ENCODE measurements around the gene C1orf167.
A peak's percentile ranks its signal among the peaks of the same experiment; 100 is the strongest.

C1orf167 gene

GRCh38 chr1:11736746-11737639 is 25.0 kb upstream of the C1orf167 start:
- DNase-seq, result peak; percentile 66

GRCh38 chr1:11738096-11738495 is 23.9 kb upstream of the C1orf167 start:
- DNase-seq, result no peak

DNA sequence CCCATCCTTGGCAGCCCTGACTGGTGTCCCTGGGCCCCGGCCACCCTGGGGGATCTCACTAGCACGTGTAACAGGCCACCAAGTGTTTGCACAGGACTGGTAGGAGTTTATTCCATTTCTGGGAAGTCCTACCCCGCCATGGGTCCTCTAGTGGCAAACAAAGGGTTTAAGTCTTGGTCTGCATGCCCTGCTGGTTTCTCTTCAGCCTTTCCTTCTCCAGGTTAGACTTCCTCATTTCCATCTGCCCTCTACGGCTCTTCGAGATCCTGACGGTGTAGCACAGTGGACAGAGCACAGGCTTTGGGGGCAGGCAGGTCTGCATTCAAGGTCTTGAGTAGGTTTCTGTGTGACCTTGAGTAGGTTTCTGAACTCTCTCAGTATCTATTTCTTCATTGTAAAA is 23.2 kb upstream of the C1orf167 start:
- no peak for DNase-seq

DNA sequence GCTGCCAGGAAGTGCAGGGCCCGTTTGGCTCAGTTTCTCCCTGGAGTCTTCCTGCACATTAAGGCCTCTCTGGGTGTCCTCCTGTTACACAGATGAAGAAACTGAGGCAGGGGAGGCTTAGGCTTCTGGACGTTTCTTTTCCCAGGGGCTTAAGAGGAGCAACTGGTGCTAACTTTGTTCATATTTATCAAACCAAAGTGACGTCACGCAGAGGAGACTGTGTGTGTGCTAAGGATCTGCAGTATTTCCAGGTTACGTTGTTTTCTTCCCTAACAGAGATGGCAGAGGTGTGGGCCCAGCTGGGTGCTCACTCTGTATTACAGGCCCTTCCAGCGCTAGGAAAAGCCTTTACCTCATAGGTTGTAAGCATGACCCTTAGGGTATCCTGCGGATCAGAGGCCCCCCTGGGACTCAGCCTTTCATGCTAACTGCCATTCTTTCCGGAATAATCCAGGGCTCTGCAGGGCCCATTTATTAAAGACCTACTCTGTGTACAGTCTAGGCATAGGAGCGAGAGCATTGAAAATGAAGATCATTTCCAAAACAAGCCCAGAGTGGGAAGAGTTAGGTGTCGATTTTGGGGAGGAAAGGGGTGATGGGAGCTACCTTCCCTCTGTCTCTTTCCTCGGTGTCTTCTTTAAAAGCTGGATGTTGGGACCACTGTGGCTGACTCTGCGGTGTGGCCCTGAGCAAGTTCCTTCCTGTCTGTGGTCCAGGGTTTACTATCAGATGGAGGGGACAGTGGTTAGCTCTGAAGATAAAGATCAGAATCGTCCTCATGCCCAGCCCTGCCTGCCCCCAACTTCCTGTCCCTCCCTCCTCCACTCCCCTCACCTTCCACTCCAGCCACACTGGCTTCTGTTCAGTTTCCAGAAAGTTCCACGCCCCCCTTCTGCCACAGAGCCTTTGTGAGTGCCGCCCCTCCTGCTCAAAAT is 21.5 kb upstream of the C1orf167 start:
- no peak for DNase-seq

DNA sequence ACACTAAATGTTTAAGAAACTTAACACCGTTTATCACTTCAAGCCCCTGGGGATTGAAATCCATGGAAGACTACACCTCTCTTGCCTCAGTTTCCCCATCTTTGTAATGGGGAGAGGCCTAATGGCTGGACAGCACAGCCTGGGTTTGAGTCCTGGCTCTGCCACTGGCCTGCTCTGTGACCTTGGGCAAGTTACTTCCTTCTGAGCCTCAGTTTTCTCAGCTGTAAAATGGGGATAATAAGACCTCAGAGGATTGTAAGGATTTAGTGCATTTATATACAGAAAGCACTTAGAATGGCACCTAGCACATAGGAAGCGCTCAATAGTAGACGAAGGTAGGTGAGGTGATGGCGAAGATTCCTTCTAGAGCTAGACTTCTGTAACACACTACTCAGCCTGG is 20.5 kb upstream of the C1orf167 start:
- DNase-seq, result no peak

- DNase-seq, result no peak
Measured at GRCh38 chr1:11741919-11742558, 20.0 kb upstream of the C1orf167 start.

DNA sequence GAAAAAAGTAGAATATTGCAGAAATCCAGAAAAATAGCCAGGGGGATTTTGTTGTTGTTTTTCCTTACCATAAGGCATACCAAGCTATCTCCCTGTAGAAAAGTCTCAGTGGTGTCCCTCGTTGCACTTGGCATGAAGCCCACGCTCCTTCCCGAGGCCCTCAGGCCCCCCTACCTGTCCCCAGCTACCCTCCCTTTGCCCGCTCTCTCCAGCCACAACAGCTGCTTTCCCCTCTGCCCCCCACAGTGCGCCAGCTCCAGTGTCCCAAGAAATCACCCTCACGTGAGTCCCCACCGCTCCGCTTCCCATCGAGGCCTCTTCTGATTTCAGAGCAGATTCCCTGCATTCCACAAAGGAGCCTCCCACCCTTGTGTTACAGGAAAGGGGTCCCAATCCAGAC is 17.7 kb upstream of the C1orf167 start:
- no peak for DNase-seq

DNA sequence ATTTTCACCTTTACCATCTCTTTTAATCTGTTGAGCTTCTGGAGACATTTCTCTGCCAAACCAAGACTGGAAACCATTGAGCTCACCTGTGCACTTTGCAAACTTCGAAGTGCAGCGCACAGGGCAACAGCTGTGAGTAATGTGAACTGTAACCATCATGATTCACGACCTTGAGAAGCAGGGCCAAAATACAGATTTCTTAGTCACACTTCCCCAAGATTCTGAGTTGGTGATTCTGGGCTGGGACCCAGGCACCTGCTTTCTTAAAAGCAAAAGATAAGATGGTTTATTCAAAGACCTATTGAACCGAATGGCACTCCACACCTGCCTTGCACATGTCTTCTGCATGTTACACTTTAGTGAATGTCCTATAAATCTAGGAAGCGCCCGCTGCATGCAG is 15.9 kb upstream of the C1orf167 start:
- no peak for DNase-seq

- no peak for DNase-seq
Measured at GRCh38 chr1:11746795-11747487, 15.1 kb upstream of the C1orf167 start.

DNA sequence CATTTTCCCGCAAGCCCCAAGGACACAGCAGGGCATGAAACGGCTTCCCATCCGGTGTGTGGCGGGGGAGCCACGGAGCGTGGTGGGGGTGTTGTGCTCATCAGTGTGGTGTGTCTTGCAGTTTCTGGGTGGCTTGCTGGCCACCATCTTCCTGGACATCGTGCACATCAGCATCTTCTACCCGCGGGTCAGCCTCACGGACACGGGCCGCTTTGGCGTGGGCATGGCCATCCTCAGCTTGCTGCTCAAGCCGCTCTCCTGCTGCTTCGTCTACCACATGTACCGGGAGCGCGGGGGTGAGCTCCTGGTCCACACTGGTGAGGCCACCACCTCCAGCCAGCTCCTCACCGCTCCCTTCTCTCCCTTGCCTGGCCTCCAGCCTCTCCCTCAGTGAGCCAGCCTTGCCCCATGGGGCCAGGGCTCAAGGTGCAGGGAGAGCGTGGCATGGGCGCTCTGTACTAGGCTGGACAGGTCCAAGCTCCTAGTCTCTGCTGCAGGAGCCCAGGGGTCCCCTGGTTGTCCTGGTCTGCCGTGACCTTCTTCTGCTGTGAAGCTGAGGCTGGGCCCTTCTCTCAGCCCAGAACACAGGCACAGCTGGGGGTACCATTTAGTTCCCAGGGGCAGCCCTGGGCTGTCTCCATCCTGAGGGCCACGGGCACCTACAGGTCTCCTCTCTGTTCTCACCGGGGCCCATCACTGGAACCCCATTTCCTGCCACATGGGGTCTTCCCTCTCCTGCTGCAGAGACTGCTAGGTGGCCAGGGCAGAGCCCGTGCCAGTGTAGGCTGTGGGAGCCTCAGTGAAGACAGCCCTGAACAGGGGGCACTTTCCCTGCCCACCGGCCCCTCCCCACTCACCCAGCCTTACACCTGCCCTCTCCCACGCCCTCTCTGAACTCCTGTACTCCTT is 13.4 kb upstream of the C1orf167 start:
- DNase-seq, result no peak

GRCh38 chr1:11749203-11749689 is 12.7 kb upstream of the C1orf167 start:
- no peak for DNase-seq

- no peak for DNase-seq
Measured at GRCh38 chr1:11749996-11750395, 12.0 kb upstream of the C1orf167 start.

DNA sequence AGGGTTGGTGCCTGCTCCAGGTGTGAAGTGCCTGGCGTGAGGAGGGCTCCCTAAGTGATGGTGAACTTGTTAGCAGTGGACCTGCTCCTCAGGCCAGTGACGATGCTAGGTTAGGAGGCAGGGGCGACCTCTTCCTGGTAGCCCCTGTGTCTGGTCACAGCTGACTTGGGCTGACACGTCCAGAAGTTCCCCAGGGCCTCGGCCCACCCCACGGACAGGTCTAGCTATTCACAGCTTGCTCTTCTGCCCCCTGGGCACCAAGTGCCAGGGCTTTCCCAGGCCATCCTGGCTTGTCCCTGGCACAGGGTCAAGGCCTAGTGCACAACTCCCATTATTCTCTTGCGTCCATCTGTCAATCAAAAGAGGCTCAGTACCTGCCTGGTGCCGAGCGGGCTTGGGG is 10.9 kb upstream of the C1orf167 start:
- no peak for DNase-seq

GRCh38 chr1:11752359-11753088 is 9.5 kb upstream of the C1orf167 start:
- DNase-seq, result no peak

- no peak for DNase-seq
Measured at GRCh38 chr1:11753555-11754208, 8.3 kb upstream of the C1orf167 start.

DNA sequence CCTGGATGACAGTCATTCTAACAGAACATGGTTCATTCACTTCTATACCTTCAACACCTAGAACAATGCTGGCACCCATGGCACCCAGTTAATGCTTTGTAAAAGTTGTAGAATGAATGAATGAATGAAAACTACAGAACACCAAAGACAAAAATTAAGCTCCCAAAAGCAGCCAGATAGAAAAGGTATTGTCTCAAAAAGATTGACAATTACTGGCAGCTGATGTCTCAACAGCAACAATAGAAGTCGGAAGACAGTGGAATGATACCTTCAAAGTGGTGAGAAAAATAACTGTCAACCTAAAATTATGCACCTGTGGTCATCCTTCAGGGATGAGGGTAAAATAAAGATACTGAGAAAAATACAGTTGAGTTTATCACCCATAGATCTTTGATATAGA is 4.9 kb upstream of the C1orf167 start:
- no peak for DNase-seq

GRCh38 chr1:11759791-11760190 is 2.2 kb upstream of the C1orf167 start:
- no peak for DNase-seq

GRCh38 chr1:11761285-11761684 is 708 bp upstream of the C1orf167 start:
- no peak for DNase-seq

DNA sequence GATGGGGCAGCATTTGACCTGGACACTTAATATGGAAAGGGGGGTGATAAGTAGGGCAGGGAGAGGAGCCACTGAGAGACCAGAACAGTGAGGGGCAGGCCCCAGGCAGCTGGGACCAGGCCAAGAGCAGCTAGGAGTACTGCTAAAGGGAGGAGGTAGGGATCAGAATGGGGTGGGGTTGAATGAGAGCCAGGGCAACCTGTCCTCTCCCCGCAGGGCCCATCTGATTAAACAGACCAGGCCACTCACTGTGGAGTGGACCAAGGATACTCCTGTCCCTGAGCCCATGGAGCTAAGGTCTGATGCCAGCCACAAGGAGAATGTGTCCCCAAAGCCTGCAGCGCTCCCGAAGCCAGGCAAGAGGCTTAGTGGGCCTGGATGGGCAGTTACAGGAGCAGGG is 2.1 kb downstream of the C1orf167 start:
- no peak for DNase-seq

DNA sequence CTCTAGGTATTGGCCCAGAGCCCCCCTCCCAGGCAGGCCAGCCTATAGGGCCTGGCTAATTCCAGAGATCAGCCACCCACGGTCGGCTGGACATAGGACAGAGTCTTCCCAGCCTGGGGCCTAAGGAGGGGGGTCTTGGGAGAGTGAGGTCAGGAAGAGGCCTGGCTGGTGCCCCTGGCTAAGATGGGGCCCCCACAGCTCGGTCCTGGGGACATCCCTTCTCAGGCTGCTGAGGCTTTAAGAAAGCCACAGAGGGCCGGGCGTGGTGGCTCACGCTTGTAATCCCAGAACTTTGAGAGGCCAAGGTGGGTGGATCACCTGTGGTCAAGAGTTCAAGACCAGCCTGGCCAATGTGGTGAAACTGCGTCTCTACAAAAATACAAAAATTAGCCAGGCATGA is 2.5 kb downstream of the C1orf167 start:
- no peak for DNase-seq

All from femur (tissue), 1 donor.